Measurements from ENCODE around the gene FAM180A. TPM values are rescaled to one million over a fixed set of nuclear protein-coding genes. Genes with fewer than 3 reads are reported as not detected.

Gene FAM180A
- 2.9 and 3.0 TPM in 2 replicates for total RNA-seq

- peak; percentile 82 for DNase-seq (ENCODE audit: low read depth)
- H3K4me3 ChIP-seq (ENCODE audit: low read depth, low read length), result no peak within 1 kb of the TSS
- no peak for TF ChIP-seq CTCF (IDR thresholded peaks at IDR 0.05; ENCODE audit: insufficient read depth, low read depth, low read length)
These were observed at the start of gene FAM180A for GRCh38 chr7:135748770-135749169. Gene FAM180A (minus strand): TSS chr7:135748813. CDS start chr7:135748580, 233 bp downstream.

- no peak overlapping the region for H3K4me3 ChIP-seq (ENCODE audit: low read depth, low read length)
- no peak for DNase-seq (ENCODE audit: low read depth)
- no peak for TF ChIP-seq CTCF (IDR thresholded peaks at IDR 0.05; ENCODE audit: insufficient read depth, low read depth, low read length)
These were observed 49.5 kb upstream of the FAM180A start for GRCh38 chr7:135798095-135798494.

- no peak for TF ChIP-seq CTCF (IDR thresholded peaks at IDR 0.05; ENCODE audit: insufficient read depth, low read depth, low read length)
- H3K4me3 ChIP-seq (ENCODE audit: low read depth, low read length), result no peak overlapping the region
- no peak for DNase-seq (ENCODE audit: low read depth)
These were observed 47.4 kb upstream of the FAM180A start for GRCh38 chr7:135795846-135796570.

GRCh38 chr7:135793841-135794240, 45.2 kb upstream of the FAM180A start:
- TF ChIP-seq CTCF (IDR thresholded peaks at IDR 0.05; ENCODE audit: insufficient read depth, low read depth, low read length), result no peak
- H3K4me3 ChIP-seq (ENCODE audit: low read depth, low read length), result no peak overlapping the region
- DNase-seq (ENCODE audit: low read depth), result no peak

- TF ChIP-seq CTCF (IDR thresholded peaks at IDR 0.05; ENCODE audit: insufficient read depth, low read depth, low read length), result no peak
These were observed 44.3 kb upstream of the FAM180A start for GRCh38 chr7:135792866-135793265.

GRCh38 chr7:135792363-135792668, 43.7 kb upstream of the FAM180A start:
- no peak for DNase-seq (ENCODE audit: low read depth)
- no peak for TF ChIP-seq CTCF (IDR thresholded peaks at IDR 0.05; ENCODE audit: insufficient read depth, low read depth, low read length)
- H3K4me3 ChIP-seq (ENCODE audit: low read depth, low read length), result no peak overlapping the region

More at GRCh38 chr7:135792866-135793265, 44.3 kb upstream of the FAM180A start:
- no peak for DNase-seq (ENCODE audit: low read depth)
- no peak overlapping the region for H3K4me3 ChIP-seq (ENCODE audit: low read depth, low read length)

Measured in fibroblast of villous mesenchyme (primary cell).